NCI-H146 treated with DMSO at 0.1 percent for 48 hours (cell line): ENCODE data around the gene RBP5.
A peak's percentile ranks its signal among the peaks of the same experiment; 100 is the strongest.

Source experiments
- DNase-seq: peaks from one replicate; lab custom pipeline; 2025; ENCODE audit not compliant: unreplicated experiment; lab: John Stamatoyannopoulos, UW

RBP5 gene

DNA sequence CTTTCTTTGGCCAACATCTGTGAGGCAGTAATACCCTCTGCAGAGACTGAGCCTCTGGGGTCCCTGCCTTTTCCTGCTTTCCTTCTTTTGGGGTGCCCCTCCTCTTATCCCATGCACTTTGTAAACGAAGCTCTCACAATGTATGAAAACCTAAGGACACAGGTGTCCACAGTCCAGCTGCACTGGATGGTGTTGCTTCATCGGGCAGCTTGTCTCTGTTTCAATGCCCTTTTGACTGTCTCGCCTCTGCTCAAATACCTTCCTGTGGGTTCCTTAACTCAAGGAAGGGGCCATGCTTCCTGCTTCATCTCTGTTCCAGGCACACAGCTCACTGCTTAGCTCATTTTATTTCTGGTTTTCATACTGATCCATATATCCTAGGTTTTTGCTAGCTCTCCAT lies 26.1 kb downstream of the RBP5 start:
- no peak for DNase-seq

DNA sequence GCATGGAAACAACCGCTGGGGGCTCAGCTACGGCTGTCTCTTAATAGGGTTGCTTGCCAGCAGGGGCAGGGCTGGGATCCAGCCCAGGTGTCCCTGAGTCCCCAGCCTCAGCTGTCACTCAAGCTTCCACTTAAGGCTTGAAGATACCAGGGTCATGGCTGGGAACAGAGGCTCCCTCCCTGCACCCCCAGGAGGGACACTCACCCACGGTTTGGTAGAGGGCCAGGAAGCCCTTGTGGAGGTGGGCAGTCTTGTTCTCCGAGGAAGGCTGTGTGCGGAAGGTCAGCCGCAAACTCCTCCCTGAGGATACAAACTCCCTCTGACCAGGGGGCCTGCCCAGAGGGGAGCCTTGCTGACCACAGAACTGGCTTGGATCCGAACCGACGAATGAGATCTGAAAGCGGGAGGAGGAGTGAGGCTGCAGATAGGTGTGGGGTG lies 27.0 kb downstream of the RBP5 start:
- DNase-seq = no peak

DNA sequence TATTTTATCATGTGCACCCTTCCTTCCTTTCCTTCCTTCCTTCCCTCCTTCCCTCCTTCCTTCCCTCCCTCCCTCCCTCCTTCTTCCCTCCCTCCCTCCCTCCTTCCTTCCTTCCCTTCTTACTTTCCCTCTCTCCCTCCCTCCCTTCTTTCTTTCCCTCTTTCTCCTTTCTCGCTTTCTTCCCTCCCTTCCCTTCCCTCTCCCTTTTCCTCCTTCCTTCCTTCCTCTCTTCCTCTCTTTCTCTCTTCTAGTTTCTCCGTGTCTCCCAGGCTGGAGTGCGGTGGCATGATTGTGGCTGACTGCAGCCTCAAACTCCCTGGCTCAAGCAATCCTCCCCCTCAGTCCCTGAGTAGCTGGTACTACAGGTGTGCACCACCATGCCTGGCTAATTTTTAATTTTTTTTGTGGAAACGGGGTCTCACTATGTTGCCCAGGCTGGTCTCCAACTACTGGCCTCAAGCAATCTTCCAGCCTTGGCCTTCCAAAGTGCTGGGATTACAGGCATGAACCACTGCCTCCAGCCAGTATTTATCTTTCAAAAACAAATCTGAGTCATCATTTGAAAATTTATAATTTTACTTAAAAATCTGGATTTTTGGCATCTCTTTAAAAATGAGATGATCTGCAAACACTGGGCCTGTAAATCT lies 27.5 kb downstream of the RBP5 start:
- DNase-seq = no peak

DNA sequence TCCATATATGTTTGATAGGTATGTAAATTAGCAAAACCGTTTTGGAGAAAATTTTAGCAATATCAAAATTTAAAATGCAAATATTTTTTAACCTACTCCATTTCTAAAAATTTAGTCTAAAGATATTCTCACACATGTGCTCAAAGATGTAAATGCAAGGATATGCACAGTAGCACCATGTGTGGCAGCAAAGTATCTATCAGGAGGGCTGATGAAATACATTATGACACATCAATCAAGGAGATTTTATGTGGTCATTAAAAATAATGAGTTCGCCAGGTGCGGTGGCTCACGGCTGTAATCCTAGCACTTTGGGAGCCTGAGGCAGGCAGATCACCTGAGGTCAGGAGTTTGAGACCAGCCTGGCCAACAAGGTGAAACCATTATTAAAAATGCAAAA lies 28.4 kb downstream of the RBP5 start:
- peak; percentile 79 for DNase-seq

DNA sequence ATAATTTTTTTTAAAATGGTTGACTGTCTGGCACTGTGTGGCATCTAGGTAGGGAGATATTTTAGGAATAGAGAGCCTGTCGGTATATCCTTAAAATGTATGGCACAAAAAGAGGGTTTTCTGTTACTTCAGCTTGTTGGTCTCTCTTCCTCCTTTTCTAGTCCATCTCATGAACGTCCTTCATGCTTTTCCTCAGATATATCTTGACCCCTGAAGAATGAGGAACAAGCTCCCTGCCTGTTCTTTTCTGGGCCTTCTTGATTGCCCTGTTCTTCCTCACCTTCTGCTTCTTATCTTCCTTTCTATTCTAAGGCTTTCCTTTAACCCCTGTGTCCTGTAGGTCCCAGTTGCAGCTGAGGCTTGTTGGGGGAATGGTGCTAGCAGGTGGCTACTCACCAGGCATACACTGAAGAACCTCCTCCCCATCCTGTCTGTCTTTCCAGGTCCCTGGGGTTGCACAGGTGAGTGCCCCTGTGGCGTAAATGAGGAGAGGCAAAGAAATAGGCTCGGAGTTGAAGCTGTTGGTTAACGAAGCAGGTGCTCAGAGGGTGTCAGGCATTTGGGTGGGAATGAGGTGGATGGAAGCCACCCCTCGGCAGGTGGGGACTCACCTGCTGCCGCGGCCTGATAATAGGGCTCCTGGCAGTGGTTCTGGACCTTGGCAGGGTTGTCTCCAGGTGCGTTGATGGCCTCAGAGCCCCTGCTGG lies 29.2 kb downstream of the RBP5 start:
- peak; percentile 100 for DNase-seq

DNA sequence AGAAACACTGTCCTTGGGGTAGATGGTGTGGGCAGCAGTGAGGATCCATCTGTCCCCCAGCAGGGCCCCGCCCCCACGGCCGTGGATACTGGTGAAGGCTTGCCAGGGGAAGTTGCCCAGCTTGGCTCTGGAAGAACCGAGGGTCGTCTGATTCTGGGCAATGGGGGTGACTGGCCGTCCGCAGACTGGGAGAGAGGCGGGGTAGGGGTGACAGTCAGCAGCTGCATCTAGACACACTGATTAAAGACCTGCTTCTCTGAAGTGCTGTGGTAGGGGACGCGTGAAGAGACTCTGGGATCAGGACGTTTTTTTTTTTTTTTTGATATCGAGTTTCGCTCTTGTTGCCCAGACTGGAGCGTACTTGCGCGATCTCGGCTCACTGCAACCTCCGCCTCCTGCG lies 31.7 kb downstream of the RBP5 start:
- DNase-seq = no peak

DNA sequence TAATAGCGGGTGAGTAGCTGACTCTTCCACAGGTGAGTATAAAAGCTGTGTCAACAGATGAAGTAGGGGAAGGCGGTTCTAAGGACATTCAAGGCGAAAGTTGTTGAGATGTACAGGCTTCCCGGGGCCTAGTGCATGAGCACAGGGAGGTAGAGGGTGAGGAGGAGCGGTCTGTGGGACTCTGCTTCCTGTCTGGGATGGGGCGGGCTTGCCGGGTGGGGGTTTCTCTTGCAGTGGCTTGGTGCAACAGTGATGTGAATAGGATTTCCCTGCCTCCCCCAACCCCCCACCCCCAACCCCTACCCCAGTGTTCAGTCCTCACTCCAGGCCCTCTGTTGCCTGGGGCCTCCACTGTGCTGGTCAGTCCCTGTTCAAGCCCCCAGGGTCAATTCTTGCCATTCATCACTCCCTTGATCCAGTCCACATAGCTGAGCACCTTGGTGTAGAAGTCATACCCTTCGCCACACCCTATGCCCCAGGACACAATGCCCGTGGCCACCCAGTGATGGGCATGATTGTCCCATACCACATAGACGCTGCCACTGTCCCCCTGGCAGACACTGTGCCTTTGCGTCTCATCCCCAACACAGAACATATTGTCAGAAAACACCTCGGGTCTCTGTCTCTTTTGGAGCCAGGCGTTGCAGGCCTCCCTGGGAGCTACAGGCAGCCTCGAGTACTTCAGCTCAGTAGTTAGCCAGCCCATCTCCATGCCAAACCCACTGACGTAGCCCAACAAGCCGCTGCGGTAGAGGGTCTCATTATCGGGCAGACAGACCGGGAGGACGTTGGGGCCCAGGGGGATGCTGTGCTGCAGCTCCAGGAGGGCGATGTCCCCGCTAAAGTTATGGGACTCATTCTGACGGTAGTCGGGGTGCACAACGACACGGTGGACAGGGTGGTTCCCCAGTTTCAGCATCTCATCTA lies 32.4 kb downstream of the RBP5 start:
- no peak for DNase-seq

DNA sequence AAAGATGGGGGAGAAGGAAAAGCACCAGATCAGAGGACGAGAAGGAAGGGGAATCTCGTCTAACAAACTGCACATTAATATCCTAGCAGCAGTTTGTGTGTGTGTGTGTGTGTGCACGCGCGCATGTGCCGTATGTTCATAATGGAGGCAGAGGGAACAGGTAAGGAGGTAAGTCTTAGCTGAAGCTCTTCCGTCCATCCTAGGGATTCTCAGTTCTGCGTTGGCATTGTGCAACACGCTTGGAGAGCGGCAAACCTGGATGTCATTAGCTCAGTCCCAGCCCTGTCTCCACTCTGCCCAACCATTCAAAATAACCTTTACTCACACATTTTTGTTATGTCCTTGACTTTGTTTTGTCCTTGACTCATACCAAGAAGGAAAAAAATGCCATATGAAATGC lies 34.8 kb downstream of the RBP5 start:
- DNase-seq = no peak

DNA sequence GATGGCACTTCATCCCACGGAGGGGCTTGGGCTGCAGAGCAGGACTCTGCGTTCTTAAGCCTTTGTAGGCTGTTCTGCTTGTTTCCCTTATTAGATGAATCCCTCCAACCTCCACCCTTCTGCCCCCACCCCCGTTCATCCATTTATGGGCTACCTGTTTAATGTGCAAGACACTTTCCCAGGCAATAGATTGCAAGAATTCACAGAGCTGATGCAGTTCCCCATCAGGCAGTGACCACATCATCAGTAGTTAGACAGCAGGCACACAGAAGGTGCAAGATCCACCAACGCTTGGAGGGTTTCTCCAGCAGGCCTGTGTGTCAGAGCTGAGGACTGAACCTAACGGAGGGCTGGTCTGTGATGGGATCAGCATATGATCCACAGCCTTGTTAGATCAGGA lies 35.2 kb downstream of the RBP5 start:
- DNase-seq = no peak

DNA sequence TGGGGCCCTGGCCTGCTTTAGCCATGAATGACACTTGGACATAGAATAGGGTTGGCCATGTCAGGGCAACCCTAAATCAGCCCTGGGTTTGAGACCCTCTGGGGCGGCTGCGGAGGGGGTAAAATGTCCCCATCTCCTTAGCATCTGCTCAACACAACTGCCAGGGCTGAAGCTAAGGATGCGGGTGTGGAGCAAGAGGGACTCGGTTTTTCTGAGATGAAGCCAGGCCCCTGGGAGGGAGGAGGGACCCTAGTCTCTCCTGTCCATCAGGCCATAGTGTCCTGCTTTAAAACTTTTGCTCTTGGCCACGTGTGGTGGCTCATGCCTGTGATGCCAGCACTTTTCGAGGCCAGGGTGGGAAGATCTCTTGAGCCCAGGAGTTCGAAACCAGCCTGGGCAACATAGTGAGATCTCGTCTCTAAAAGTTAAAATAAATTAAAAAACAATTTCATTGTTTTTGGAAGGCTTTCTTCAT lies 35.7 kb downstream of the RBP5 start:
- DNase-seq = no peak

DNA sequence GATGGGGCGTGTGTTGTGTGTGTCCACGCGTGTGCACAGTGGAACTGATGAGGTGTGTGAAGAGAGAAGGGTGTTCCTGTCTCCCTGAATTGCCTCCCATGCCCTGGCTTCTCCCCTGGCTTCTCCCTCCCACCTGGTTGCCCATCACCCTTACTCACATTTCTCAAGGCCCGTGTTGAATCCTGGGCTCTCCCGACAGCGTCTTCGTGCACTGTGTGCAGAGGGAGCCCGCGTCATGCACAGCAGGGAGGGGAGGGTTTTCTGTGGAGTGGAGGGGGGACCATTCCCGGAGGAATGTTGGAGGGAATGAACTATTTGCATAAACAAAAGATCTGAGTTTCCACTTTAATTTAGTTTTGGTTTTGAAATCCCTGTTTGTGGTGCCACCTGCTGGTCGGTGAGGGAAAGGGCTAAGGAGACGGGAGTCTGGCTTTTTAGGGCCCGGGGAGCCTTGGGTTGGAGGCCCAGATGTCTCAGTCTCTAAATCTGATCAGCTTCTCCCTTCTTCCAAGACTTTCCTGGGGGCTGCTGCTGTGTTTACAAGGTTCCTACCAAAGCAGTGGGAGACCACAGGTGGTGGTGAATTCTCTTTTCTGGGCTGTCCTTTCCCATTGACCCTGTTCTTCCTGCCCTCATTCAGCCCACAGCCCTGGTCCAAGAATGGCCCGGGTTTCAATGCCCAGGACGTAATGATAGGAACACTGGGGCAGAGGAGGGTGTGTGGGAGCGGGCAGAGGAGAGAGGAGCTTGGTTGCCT lies 36.3 kb downstream of the RBP5 start, which contains the start of gene C1R:
Gene C1R (minus strand): TSS at position 217 of the 757 bp plus-strand sequence. CDS start 57 bp downstream, at position 160.
- DNase-seq = peak; percentile 55

DNA sequence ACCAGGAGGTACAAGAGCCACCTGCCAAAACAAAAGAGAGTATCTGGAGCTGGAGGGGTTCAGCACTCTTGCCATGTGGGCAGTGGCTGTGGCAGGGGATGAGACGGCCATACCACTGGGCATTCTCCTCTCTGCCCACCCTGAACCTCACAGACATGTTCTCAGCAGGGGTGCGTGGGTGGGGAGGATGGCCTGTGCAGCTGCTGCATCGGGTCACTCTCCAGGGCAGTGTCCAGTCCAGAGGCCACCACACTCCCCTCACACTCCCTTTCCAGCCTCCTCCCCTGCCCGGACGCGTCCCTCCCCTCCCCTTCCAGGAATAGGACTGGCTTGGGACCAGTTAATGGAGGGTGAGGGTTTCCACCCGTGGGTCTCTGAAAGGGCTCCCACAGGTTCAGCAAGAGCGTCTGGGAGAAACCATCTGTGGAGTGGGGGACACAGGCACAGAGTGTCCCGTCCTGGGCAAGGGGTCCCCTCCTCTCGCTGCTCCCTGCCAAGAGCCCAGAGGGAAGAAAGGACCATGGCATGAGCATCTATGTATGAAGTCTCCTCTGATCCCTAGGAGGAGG lies 36.9 kb downstream of the RBP5 start:
- DNase-seq = no peak

DNA sequence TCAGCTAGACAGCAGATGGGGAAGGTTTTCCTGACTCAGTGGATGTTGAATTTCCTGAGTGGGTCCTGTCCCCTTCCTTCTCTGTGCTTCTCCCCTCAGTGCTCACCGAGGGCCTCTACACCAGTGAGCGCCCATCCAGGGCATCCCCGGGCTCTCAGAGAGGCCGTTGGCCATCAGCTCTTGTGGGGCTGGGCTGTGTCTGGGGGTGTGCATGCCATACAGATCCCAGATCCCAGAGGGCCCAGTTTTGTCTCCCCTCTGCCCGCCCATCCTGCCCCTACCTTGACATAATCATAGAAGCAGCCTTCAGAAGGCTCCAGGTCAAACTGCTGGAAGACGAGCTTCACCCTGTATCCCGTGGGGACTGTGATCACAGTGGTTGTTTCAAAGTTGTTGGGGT lies 37.5 kb downstream of the RBP5 start:
- no peak for DNase-seq

DNA sequence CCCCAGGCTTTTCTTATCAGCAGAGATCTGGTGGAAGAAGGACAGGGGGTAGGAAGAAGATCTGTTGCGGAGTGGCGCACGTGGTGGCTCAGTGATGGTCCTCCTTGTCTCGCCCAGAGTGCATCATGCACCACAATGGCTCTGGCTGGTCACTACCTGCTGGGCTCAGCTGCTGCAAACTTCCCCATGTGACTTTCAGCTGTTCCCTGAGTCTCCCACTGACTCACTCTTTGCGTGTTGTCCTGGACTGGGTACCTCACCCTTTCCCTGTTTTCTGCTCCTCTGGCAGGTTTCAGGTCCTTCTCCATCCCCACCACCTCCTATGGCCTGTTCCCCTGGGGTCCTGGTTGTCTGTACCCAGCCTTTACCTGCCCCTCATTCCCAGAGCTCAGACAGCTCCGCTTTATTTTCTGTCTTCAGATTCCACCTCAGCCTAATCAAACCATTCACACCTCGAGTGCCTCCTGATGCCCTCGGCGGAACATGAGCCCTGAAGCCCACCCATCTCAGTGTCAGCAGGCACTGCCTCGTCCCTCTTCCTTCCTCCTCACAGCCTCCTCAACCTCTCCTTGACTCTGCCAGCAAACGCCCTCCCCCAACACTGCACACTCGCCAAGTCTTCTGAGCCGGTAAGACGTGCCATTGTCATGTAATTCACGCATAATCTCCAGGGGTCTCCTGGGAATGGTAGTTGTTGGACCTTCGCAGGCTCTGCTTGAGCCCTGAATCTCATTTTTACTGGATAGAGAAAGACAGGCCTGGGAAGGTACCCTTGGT lies 38.3 kb downstream of the RBP5 start:
- DNase-seq = no peak

DNA sequence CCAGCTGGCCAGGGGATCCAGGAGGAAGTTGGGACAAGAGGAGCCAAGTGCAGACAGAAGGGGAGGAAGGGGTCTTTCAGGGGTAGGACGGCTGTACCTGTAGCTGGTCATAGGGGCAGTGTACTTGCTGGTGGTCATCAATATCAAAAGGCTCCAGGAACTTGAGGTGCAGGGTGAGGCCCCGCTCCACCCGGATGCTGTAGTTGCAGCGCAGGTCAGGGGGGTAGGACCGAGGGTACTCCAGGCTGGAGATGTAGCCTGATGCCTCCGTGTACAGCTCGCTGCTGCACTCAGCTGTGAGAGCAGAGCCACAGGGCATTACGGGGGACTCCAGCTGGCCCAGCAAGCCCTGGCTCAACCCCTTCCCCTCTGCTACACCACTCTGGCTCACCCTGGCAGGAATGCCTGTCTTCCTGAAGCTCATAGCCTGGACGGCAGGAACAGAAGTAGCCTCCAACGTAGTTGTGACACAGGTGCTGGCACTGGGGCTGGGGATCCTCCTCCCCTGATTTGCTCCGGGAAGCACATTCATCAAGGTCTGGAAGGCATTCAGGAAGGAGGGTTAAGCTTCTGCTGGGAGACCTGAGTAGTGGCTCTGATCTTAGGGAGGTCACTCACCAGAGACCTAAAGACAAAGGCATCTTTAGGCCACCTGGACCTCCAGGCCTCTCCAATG lies 39.4 kb downstream of the RBP5 start:
- no peak for DNase-seq

DNA sequence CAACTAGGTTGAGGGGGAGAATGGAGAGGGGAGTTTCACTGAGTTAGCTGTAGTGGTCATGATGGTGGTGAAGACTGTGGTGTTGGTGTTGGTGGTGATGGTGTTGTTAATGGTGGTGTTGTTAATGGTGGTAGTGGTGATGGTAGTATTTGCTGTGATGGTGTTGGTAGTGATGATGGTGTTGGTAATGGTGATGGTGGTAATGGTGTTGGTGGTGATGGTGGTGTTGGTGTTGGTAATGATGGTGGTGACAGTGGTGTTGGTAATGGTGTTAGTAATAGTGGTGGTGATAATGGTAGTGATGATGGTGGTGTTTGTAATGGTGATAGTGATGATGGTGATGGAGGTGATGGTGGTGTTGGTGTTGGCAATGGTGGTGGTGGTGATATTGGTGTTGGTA lies 45.6 kb downstream of the RBP5 start:
- DNase-seq = no peak

DNA sequence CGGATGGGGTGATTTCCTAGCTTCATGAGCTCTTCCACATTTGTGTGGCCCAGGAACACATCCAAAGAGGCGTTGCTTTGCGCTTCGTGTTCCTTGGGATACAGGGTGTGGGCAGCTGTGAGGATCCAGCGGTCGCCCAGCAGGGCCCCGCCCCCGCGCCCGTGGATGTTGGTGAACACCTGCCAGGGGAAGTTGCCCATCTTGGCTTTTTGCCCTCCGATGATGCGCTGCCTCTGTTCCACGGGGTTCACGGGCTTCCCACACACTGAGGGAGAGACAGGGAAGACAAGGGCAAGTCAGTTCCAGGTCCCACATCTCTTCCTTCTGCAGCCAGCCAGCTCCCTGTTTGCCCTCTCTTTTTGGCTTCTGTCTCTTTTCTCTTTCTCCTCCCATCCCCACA lies 47.7 kb downstream of the RBP5 start:
- no peak for DNase-seq

DNA sequence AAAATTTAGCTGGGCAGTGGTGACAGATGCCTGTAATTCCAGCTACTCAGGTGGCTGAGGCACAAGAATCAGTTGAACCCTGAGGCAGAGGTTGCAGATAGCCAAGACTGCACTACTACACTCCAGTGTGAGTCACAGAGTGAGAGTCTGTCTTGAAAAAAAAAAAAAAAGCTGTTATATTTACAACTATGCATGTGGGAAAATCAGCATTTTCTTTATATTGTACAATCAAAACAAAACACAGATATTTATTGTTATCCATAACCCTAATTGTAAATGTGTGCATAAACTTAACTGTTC lies 48.9 kb downstream of the RBP5 start:
- DNase-seq = no peak

DNA sequence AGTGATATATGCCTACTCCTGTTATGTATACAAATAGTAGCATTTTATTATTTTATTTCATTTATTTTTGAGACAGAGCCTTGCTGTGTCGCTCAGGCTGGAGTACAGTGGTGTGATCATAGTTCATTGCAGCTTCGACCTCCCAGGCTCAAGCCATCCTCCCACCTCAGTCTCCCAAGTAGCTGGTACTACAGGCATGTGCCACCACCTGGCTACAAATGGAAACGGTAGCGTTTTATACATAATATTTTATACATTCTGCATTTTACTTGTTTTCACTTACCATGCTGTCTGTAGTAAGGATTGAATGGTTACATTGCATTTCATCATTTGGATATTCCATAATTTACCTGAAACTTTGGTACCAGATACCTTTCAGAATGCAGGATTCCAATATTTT lies 50.5 kb downstream of the RBP5 start:
- DNase-seq = no peak
